ENCODE measurements around the gene RNF212.

Gene RNF212

DNA sequence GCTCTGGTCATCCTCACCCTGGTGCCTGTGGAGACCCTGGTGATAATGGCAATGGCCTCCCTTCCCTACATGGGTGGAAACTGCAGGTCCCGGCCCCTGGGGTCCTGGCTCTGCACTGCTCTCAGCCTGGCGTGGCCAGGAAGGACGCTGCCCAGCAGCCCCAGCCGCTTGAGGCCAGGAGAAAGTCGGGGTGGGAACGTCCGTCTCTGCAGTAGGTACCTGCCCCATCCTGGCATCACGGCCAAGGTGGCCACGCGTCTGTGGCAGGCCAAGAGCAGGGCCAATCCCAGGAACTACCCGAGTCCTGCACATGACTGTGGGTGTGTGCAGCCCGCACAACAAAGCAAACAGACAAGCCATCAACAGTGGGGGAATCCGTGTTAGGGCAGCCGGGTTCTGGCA, 68.2 kb downstream of the RNF212 start:
- H3K27ac ChIP-seq: no peak overlapping the region
- TF ChIP-seq, protein P1, sequence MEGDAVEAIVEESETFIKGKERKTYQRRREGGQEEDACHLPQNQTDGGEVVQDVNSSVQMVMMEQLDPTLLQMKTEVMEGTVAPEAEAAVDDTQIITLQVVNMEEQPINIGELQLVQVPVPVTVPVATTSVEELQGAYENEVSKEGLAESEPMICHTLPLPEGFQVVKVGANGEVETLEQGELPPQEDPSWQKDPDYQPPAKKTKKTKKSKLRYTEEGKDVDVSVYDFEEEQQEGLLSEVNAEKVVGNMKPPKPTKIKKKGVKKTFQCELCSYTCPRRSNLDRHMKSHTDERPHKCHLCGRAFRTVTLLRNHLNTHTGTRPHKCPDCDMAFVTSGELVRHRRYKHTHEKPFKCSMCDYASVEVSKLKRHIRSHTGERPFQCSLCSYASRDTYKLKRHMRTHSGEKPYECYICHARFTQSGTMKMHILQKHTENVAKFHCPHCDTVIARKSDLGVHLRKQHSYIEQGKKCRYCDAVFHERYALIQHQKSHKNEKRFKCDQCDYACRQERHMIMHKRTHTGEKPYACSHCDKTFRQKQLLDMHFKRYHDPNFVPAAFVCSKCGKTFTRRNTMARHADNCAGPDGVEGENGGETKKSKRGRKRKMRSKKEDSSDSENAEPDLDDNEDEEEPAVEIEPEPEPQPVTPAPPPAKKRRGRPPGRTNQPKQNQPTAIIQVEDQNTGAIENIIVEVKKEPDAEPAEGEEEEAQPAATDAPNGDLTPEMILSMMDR (conservative IDR thresholded peaks at IDR 0.05): no peak
- TF ChIP-seq ZFX (IDR thresholded peaks at IDR 0.05): no peak

DNA sequence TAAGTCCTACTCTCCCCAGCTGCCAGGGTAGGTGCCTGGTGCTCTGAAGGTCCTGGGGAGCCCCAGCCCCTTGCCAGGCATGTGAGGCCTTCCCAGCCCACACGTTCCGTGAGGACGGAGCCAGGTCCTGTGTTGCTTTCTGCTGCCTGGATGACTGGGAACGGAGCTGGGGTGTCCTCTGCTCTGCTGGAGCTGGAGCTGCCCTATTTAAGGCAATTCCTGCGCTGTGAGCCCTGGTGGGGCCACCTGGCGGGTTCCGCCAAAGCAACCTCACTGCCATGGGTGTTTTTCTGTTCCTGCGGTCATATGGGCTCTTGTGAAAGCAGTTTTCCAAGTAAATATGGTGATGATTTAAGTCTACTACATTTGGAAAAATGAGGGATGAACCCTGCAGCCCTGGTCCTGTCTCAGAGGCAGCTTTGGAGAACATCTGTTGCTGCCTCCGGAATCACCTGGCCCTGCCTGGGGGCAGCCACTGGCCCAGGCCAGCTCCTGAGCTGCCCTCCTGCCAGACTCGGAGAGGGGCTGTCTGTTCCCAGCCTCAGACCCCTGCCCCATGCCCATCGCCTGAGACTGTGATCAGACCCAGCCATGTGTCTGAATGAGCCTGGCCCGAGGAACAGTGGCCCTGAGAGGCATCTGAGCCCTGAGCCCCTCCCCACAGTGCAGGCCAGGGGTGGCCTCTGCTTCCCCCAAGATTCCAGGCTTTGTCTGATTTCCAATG, 68.7 kb downstream of the RNF212 start:
- TF ChIP-seq, protein P1 (conservative IDR thresholded peaks at IDR 0.05): no peak
- TF ChIP-seq ZFX (IDR thresholded peaks at IDR 0.05): no peak
- H3K27ac ChIP-seq: no peak overlapping the region

DNA sequence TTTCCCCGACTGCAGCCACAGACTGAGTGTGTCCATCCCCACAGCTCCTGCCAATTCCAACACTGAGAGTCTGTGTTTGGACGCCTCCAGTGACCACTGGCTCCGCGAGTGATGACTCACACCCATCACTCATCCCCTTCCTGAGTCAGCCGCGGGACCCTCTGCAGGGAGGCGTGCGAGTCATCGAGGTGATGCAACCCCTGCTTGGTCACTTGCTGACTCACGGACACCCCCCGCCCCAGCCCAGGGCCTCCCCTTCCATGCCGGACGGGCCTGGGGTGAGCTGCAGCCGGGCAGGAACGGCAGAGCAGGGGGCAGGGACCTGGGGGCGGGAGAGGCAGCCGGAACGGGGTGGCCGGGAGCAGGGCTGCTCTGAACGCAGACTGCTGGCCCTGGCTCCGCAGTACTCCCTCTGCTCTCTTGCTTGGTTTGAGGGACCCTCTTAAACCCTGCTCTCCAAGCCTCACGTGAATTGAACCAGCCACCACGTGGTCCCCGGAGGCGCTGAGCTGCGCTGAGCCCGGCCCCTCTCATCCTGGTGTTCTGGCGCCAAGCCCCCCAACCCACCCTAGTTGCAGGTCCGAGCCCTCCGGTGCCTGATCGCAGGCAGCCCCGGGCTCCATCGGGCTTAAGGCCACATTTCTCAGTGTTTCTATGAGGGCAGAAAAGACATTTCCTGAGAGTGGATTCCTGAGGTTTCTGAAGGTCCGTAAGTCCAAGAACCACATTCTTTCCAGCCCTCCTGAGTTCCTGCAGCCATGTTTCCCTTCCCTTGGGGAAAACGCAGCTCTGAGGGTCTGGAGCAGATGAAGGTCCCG, 69.5 kb downstream of the RNF212 start:
- no peak for TF ChIP-seq ZFX (IDR thresholded peaks at IDR 0.05)
- TF ChIP-seq, protein P1 (conservative IDR thresholded peaks at IDR 0.05): no peak
- H3K27ac ChIP-seq: no peak overlapping the region

DNA sequence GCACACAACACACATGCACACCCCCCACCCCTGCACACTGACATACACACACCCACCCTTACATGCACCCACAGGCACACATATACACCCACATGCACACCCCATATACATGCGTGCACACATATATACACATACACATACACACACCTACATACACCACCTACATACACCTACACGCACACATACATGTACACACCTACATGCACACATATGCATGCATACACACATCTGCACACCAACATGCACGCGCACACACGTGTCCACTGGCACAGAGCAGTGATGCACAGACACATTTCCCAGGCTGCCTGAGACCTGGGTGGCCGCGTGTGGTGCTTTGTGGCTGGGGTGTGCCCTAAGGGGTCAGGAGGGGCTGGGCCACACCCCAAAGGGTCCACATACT, 70.2 kb downstream of the RNF212 start:
- TF ChIP-seq, protein P1 (conservative IDR thresholded peaks at IDR 0.05): no peak
- no peak for TF ChIP-seq ZFX (IDR thresholded peaks at IDR 0.05)
- H3K27ac ChIP-seq: no peak overlapping the region

DNA sequence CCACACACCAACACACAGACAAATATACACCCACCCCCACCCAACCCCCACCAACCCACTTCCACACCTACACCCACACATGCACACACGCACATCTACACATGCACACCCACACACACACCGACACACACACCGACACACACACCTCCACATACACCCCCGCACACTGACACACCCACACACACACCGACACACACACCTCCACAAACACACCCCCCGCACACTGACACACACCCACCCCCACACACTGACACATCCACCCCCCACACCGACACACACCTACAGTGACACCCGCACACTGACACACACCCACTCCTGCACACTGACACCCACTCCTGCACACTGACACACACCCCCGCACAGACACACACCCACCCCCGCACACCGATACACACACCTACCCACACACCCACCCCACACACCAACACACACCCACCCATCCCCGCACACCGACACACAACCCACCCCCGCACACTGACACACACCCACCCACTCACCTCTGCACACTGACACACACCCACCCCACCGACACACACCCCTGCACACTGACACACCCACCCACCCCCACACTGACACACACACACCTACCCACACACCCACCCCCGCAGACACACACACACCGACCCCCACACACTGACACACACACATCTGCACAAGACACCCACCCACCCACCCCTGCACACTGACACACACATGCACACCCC, 70.9 kb downstream of the RNF212 start:
- H3K27ac ChIP-seq: no peak overlapping the region
- TF ChIP-seq, protein P1 (conservative IDR thresholded peaks at IDR 0.05): no peak
- TF ChIP-seq ZFX (IDR thresholded peaks at IDR 0.05): no peak

DNA sequence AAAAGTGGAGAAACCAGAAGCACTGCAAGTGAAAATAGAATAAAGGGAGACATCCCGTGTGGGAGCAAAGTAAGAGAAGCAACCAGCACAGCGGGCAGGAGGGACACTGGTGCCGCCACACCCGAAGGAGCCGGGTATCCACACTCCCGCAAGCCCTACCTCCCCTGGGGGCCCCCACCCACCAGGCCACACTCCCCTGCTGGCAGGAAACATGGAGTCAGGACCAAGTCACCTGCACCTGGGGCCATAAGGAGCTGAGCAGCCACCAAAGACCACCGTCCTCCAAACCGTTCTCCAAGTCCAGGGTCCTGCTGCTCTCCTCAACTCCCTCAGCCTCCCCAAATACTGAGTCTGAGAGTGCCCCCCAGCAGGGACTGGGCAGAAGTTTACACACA, 71.4 kb downstream of the RNF212 start:
- TF ChIP-seq ZFX (IDR thresholded peaks at IDR 0.05): no peak
- TF ChIP-seq, protein P1 (conservative IDR thresholded peaks at IDR 0.05): no peak

More for the DNA sequence above, 71.4 kb downstream of the RNF212 start:
- H3K27ac ChIP-seq: no peak overlapping the region
